CD4-positive, alpha-beta T cell treated with Interleukin-17A for 1 hour (primary cell): Measurements from ENCODE around the gene CCDC14.
"Not testable (repeated sequence)": the region's sequence is repeated elsewhere in the genome, so short reads cannot be mapped to it uniquely, and the experiment has no call there.

ENCODE experiments used
- DNase-seq: peaks from one replicate; pipeline ENCODE4 v3.0.0-alpha.2; 2020

CCDC14 gene, protein sequence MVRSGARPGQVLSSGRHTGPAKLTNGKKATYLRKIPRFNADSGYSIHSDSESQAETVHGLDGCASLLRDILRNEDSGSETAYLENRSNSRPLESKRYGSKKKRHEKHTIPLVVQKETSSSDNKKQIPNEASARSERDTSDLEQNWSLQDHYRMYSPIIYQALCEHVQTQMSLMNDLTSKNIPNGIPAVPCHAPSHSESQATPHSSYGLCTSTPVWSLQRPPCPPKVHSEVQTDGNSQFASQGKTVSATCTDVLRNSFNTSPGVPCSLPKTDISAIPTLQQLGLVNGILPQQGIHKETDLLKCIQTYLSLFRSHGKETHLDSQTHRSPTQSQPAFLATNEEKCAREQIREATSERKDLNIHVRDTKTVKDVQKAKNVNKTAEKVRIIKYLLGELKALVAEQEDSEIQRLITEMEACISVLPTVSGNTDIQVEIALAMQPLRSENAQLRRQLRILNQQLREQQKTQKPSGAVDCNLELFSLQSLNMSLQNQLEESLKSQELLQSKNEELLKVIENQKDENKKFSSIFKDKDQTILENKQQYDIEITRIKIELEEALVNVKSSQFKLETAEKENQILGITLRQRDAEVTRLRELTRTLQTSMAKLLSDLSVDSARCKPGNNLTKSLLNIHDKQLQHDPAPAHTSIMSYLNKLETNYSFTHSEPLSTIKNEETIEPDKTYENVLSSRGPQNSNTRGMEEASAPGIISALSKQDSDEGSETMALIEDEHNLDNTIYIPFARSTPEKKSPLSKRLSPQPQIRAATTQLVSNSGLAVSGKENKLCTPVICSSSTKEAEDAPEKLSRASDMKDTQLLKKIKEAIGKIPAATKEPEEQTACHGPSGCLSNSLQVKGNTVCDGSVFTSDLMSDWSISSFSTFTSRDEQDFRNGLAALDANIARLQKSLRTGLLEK

GRCh38 chr3:123960781-123961507 lies at the start of gene CCDC14:
Gene CCDC14 (minus strand): TSS chr3:123961229. CDS start chr3:123961173, 56 bp downstream.
- DNase-seq: peak; percentile 82

DNA sequence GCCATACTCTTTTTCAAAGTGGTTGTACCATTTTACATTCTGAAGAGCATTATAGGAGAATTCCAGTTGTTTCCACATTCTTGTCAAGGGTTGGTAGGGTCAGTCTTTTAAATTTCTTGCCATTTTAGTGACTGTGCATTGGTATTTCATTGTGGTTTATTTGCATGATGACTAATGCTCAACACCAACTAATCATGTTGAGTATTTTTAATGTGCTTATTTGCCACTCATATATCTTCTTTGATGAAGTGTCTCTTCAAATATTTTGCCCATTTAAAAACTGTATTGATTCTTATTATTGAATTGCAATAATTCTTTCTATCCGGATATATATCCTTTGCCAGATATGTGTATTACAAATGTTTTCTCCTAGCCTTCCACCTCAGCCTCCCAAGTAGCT lies 47.3 kb upstream of the CCDC14 start:
- not testable (repeated sequence) for DNase-seq

DNA sequence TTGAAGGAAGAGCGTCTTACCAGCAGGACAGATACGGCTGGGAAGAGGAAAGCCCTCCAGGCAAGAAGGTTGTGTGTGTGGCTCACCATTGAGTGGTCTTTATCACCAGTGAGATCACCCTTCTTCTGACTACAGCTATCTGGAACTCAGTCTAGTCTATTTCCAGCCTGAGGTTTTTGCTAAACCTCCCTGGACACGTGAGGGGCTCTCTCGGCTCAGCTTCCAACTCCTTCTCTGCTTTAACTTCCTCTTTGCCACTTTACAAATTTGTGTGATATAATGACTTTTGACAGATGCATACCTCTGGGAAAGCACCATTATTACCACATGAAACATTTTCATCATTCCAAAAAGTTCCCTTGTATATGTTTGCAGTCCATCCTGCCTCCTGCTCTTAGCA lies 46.2 kb upstream of the CCDC14 start:
- no peak for DNase-seq

- DNase-seq: not testable (repeated sequence)
Observed at GRCh38 chr3:124002405-124003079, 41.5 kb upstream of the CCDC14 start.

DNA sequence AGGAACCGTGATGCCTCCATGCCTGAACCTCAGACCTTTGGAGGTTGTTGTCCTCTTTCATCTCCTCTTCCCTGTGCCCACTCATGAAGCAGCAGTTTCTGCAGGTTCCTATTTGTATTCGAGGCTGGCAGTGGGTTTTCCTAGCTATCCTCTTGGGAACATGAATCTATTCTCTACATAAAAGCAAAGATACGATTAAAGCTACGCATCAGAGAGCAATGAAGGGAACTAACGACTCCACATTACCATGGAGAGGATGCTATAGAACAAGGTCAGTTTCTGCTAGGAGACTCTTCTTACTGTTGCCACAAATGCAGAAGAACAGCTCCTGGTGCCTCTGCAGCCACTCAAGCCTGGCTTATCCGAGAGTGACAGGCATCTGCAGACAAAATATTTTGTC lies 40.3 kb upstream of the CCDC14 start:
- not testable (repeated sequence) for DNase-seq

- no peak for DNase-seq
Observed at GRCh38 chr3:123997543-123997942, 36.5 kb upstream of the CCDC14 start.

DNA sequence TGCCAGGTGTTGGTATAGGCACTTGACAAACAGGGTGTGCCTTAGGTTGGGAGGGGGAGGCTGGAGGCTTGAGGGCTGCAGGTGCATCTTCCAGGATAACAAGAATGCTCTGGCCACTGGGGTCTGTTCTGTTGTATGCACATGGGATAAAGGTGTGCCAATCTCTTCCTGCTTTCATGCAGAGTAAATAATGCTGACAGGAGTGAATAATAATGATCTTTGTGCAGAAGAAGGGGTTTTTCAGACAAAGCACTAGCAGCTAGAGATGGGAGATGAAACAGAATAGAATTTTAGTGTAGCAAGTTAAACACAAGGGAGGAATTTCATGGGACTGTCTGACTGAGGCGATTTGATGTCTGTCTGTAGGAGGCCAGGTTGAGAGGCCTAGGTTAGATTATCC lies 32.8 kb upstream of the CCDC14 start:
- no peak for DNase-seq

DNA sequence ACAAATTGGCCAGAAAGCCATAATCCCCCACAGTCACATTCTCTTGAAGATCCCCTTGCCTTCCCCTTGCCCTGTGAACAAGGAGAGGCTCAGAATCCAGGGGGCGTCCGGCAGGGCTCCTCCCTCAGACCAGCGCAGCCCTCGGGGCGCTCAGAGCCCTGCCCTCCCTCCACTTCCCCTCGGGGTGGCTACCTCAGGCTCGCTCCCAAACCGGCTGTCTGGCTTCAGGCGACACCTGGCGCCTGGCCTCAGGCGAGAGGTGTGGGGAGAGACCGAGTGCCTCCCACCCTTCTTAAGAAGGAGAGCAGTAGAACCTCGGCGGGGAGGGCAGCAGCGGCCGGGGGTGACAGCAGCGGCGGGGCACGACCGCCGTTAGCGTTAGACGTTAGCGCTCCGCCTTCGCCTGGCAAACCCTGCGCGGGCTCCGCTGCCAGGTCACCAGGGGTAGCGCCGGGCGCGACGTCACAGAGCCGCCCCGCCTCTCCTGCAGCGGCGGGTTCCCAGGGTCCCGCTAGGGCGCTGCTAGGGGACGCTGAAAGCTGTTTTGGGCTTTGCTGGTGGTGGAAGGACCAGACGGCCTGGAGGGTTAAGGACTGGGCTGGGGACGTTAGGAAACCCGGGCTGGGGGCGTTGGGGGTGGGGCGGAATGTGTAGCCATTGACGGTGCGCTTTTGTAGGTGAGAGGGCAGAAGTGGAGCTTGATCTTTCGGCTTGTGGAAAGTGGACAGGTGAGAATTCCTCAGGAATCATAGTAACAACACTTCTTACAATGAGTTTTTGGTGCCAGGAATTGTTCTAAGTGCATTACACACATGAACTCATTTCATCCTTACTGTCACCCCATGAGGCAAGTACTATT lies 30.9 kb upstream of the CCDC14 start, which contains the start of gene ROPN1:
Gene ROPN1 (minus strand): TSS at position 395 of the 859 bp plus-strand sequence. CDS start 11,643 bp downstream, outside the sequence.
- DNase-seq: not testable (repeated sequence)

DNA sequence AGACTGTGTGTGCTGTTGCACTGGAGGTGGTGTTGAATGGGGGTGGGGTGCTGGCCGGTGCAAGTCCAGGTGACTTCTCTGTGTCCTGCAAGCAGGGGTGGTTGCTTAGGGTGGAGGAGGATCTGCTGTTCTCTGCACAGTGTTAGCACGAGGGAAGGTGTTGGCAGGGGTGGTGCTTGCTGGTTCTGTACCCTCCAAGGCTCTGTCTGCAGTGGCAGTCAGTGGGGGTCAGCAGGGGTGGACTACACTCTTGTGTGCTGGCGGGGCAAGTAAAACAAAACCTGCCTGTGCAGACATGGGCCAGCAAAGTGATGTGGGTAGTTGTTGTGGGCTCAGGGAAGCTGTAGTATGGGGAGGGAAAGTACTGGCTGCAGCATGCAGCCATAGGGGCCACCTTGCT lies 25.4 kb upstream of the CCDC14 start:
- no peak for DNase-seq

DNA sequence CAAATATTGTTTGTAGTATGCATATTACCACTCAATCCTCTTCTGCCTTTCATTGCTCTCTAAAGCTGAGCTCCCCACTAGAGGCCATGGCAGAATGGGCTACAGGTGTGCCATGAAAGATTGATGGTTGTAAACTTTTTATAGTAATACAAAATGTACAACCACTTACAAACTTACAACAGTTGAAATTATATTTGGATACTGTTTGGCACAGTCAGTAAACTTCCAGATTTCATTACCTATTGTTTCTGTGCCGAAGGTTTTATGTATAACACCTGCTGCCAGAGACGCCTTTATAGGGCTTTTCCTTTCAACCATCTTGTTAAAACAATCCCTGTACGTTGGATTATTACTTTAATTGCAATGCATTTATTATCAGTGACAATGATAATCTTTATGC lies 23.9 kb upstream of the CCDC14 start:
- DNase-seq: no peak

DNA sequence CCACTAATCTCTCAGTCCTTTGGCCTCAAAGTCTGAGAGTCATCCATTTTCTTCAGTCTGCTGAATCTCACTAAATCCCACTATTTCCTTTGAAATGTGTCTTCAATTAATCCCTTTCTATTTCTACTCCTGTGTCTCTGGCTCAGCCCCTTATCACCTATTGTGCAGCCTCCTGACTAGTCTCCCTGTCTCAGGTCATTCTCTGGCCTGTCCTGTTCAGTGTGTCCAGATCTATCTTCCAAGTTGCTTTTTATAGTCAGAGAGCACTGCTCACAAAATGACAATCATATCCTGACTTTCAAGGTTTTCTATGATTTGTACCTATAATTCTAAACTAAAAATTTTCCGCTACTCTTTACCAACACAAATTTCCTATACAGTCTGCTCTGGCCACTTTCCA lies 23.3 kb upstream of the CCDC14 start:
- DNase-seq: no peak

- not testable (repeated sequence) for DNase-seq
Observed at GRCh38 chr3:123981317-123981716, 20.3 kb upstream of the CCDC14 start.

- no peak for DNase-seq
Observed at GRCh38 chr3:123980539-123980938, 19.5 kb upstream of the CCDC14 start.

DNA sequence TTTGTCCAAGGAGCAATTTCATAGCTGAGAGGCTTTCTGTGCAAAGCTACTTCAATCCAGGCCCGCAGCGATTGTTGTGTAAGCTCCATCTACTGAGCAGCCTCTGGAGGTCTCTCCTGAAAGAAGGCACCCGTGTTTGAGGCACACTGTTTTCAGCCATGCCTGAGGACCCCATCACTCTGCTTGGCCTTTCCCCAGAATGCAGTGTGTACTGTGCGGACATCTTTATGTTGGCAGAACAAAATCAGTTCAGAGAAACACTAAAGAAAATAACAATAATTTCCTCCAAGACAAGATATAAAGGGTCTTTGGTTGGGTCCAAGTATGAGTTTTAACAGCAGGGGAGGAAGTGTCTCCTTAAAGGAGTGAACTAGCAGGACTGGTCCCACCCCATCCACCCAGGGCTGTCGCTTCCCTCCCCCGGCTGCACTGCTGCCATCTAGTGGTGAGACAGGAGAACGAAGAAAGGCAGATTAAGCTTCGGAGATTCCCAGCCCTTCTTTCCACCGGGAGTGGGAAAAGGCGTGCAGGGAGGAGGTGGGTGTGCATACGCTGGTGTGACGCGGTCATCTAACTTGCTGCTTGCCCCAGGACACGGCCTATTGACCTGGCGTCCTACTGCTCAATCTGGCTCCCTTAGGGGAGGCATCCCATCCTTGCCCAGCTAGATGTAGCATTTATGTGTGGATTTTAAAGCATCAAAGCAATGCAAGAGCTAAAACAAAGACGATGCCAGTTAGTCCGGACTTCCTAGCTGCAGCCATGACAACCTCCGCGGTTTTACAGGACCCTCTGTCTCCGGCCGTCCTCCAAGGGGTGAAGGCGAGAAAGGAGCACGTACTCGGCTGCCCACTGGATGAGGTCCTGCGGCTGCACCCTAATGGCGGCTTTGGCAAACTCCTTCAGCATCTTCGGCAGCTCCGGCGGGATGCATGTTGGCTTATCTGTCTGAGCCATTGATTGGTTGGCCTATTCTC lies 18.8 kb upstream of the CCDC14 start:
- peak; percentile 39 for DNase-seq

GRCh38 chr3:123976904-123977303 lies 15.9 kb upstream of the CCDC14 start:
- not testable (repeated sequence) for DNase-seq

GRCh38 chr3:123976181-123976898 lies 15.3 kb upstream of the CCDC14 start:
- not testable (repeated sequence) for DNase-seq

GRCh38 chr3:123975030-123975429 lies 14.0 kb upstream of the CCDC14 start:
- not testable (repeated sequence) for DNase-seq

DNA sequence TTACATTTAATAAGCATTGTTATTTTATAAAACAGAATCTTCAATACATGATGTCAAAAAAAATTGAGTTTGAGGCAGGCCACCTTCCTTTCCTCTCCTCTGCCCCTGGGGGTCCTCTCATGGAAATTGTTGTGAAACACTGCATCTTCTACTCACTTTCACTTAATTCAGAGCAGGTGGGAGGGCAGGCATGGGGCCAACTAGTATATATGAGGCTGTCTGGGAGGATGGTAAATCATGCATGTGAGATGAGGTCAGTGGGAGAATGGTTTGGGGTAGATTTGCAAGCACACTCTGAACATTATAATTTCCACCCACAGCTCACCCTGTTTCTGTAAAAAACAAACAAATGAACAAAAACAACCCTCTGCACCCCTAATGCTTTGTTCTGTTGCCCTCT lies 10.4 kb upstream of the CCDC14 start:
- no peak for DNase-seq

DNA sequence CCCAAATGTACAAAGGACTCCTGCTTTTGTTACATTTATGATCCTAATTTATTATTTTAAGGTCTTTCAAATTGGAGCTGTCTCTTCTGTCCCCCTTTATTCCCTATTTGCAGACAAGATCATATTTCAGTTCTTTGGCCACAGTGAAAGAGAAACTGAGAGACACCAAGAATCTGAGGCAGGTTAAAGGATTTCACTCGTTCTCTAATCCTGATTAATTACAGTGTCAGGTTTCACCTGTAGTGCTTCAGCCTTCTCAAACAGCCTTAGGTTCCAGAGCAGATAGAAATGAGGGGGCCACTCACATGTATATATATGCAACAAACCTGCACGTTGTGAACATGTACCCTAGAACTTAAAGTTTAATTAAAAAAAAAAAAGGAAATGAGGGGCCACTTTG lies 6.2 kb upstream of the CCDC14 start:
- DNase-seq: not testable (repeated sequence)
